ENCODE data around the gene PCYT1A.

PCYT1A gene

DNA sequence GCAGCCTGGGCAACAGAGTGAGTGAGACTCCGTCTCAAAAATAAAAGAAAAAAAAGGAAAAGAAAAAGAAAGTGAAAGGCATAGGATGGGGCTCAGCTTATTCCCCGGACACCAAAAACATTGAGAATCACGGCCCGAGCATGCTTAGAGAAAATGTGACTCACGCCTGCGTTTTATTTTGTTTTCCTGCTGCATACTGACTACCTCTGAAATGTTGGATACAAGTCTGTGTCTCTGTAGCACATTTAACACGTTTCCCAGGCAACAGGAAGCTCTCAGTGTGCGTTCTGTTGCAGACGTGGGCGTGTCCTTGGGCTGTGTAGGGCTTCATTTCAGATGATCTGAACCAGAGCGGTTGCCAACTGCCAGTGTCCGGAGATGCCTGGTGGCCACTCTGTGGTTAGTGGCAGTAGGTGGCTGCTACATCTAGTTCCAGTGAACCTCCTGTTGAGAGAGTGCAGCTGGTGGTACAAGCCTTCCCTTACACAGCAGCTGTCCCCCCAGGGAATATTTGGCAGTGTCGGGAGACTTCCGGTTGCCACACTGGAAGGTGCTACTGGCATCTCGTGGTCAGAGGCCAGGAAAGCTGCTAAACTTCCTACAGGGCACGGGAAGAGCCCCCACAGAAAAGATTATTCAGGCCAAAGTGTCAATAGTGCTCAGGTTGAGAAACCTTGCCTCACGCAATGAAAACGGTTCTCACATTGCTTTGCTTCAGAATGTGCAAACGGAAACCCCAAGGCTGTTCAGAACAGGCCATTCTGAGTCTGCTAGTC, 68.1 kb downstream of the PCYT1A start:
- peak overlapping the region; percentile 45 for H3K4me3 ChIP-seq (ENCODE audit: low read depth, low read length)
- TF ChIP-seq, protein P1, sequence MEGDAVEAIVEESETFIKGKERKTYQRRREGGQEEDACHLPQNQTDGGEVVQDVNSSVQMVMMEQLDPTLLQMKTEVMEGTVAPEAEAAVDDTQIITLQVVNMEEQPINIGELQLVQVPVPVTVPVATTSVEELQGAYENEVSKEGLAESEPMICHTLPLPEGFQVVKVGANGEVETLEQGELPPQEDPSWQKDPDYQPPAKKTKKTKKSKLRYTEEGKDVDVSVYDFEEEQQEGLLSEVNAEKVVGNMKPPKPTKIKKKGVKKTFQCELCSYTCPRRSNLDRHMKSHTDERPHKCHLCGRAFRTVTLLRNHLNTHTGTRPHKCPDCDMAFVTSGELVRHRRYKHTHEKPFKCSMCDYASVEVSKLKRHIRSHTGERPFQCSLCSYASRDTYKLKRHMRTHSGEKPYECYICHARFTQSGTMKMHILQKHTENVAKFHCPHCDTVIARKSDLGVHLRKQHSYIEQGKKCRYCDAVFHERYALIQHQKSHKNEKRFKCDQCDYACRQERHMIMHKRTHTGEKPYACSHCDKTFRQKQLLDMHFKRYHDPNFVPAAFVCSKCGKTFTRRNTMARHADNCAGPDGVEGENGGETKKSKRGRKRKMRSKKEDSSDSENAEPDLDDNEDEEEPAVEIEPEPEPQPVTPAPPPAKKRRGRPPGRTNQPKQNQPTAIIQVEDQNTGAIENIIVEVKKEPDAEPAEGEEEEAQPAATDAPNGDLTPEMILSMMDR (IDR thresholded peaks at IDR 0.05; ENCODE audit: borderline replicate concordance, insufficient read depth, low read depth, low read length) = no peak

DNA sequence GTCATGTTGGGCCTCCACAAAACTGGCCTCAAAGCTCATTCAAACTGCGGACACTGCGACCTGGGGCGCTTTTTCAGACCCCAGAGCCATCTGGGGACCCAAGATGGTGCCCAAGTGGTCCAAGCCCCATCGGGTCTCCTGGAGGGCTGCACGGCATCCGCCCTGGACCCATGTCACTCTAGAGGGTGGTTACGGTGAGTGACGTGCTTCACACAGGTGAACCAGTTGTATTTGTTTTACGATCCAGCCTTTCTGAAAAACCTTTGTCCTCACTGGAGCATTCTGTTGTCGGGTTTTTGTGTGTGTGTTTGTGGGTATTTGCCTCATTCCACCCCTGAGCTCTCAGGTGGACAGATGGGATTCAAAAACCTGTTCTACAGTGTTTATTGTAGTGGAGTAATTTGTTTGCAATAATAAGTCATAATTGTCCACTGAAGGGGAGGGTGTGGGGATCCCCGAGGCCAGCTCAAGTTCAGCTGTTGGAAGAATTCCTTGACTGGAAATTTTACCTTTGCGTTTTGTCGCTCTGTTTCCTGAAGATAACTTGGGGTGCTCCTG, 69.3 kb downstream of the PCYT1A start:
- TF ChIP-seq, protein P1 (IDR thresholded peaks at IDR 0.05; ENCODE audit: borderline replicate concordance, insufficient read depth, low read depth, low read length) = no peak
- no peak overlapping the region for H3K4me3 ChIP-seq (ENCODE audit: low read depth, low read length)

- H3K4me3 ChIP-seq (ENCODE audit: low read depth, low read length) = no peak overlapping the region
- TF ChIP-seq, protein P1 (IDR thresholded peaks at IDR 0.05; ENCODE audit: borderline replicate concordance, insufficient read depth, low read depth, low read length) = no peak
Measured at GRCh38 chr3:196217307-196218154, 70.0 kb downstream of the PCYT1A start.

DNA sequence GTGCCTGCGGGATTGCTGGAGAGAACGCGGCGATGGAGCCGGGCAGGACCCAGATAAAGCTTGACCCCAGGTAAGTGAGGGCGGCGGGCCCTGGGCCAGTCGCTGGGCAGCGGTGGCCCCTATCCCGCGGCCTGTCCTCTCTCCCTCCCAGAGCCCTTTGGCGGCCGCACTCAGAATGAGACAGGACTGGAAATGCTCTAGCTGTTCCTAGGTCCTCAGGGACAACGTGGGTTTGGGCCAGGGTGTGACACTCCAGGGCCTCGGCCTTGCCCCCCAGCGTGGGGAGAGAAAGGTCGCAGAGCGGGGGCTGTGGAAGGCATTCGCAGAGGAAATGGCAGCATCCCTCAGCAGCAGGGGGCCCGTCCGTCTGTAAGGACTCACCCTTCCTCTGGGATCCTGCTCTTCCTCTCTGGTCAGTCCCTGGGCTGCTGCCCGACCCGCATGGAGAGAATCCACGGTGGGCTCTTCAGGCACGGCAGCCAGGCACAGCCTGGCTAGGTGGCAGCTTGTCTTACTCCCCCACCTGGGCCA, 70.8 kb downstream of the PCYT1A start:
- H3K4me3 ChIP-seq (ENCODE audit: low read depth, low read length) = no peak overlapping the region

DNA sequence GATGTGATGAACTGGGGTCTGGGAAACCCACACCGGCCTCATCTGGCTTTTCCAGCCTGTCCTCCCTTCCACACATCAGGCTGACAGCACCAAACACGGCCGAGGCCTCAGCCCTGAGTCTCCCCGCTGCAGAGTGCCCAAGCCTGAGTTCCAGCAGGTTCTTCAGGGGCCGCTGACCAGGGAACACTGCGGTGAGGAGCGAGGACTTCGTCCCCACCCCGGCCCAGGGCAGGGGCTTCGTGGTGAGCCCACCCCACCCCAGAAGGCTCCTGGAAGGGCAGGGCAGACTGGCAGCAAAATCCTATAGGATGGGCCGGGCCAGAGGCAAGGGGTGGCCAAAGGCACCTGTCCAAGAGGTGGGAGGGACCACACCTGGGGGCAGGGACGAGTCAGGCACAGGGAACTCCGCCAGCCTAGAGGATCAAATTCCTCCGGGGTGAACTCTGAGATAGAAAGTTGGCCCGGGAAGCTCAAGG, 71.4 kb downstream of the PCYT1A start, which contains the start of gene SLC51A:
SLC51A (plus strand) TSS at position 446 of the 476 bp plus-strand sequence. CDS start 179 bp downstream, outside the sequence.
- H3K4me3 ChIP-seq (ENCODE audit: low read depth, low read length) = no peak within 1 kb of the TSS
- TF ChIP-seq, protein P1 (IDR thresholded peaks at IDR 0.05; ENCODE audit: borderline replicate concordance, insufficient read depth, low read depth, low read length) = no peak

More for the DNA sequence above, 70.8 kb downstream of the PCYT1A start:
- TF ChIP-seq, protein P1 (IDR thresholded peaks at IDR 0.05; ENCODE audit: borderline replicate concordance, insufficient read depth, low read depth, low read length) = no peak

GRCh38 chr3:196215493-196216020, 72.0 kb downstream of the PCYT1A start:
- no peak overlapping the region for H3K4me3 ChIP-seq (ENCODE audit: low read depth, low read length)
- TF ChIP-seq, protein P1 (IDR thresholded peaks at IDR 0.05; ENCODE audit: borderline replicate concordance, insufficient read depth, low read depth, low read length) = no peak

Measured in GM12875 (cell line).